ENCODE measurements around the gene MAST3.

MAST3 gene

GRCh38 chr19:18161636-18162002 is 64.0 kb downstream of the MAST3 start:
- no peak for DNase-seq

GRCh38 chr19:18164072-18164471 is 66.5 kb downstream of the MAST3 start:
- DNase-seq = no peak

GRCh38 chr19:18165794-18166544 is 68.4 kb downstream of the MAST3 start:
- DNase-seq = no peak

- DNase-seq = no peak
These were observed 69.4 kb downstream of the MAST3 start for GRCh38 chr19:18167011-18167410.

GRCh38 chr19:18167975-18168645 is 70.5 kb downstream of the MAST3 start:
- DNase-seq = peak; percentile 67

- no peak for DNase-seq
These were observed 71.2 kb downstream of the MAST3 start for GRCh38 chr19:18168673-18169381.

GRCh38 chr19:18170714-18171255 is 73.2 kb downstream of the MAST3 start:
- no peak for DNase-seq

GRCh38 chr19:18171605-18172327 is 74.2 kb downstream of the MAST3 start:
- DNase-seq = no peak

- DNase-seq = no peak
These were observed 74.9 kb downstream of the MAST3 start for GRCh38 chr19:18172331-18173053.

- DNase-seq = no peak
These were observed 75.5 kb downstream of the MAST3 start for GRCh38 chr19:18173054-18173571.

GRCh38 chr19:18173572-18174288 is 76.2 kb downstream of the MAST3 start, which contains the start of gene IFI30:
Gene IFI30 (plus strand): TSS chr19:18173813. CDS start chr19:18173842, 29 bp downstream.
- peak; percentile 97 for DNase-seq

GRCh38 chr19:18174983-18175382 is 77.4 kb downstream of the MAST3 start:
- no peak for DNase-seq

GRCh38 chr19:18176367-18177310 is 79.1 kb downstream of the MAST3 start:
- DNase-seq = no peak

- no peak for DNase-seq
These were observed 82.4 kb downstream of the MAST3 start for GRCh38 chr19:18179957-18180356.

- DNase-seq = no peak
These were observed 86.0 kb downstream of the MAST3 start for GRCh38 chr19:18183529-18183928.

GRCh38 chr19:18185538-18185937 is 88.0 kb downstream of the MAST3 start:
- DNase-seq = no peak

- no peak for DNase-seq
These were observed 92.7 kb downstream of the MAST3 start for GRCh38 chr19:18190278-18190677.

GRCh38 chr19:18191640-18192062 is 94.1 kb downstream of the MAST3 start:
- no peak for DNase-seq

GRCh38 chr19:18192673-18193387 is 95.3 kb downstream of the MAST3 start, which contains the start of gene MPV17L2:
Gene MPV17L2 (plus strand): TSS chr19:18193218. CDS start chr19:18193282, 64 bp downstream.
- DNase-seq = peak; percentile 99

Measured in RPMI8226 (cell line).